ENCODE results near the gene PRKN.

PRKN gene

DNA sequence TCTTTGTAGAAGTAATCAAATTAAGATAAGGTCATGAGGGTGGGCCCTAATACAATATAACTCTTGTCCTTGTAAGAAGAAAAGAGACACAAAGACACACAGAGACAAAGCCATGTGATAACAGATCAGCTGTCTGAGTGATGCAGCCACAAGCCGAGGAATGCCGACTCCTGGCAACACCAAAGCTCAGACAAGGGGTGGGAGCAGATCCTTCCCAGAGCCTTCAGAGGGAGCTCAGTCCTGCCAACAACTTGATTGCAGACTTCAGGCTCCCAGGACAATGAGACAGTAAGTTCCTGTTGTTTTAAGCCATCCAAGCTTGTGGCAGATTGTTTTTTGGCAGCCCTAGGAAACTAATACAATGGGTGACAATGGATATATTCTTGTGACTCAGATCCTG lies 1128.7 kb downstream of the PRKN start:
- no peak for DNase-seq
- Histone ChIP-seq H3K9me3 (peaks cover 0 to 7% (median 0%) of the 10 kb centered on the region in 3 donors), H3K27ac (no peak overlapping the region), H3K27me3 (no peaks in the 10 kb centered on the region), H3K36me3 (no peaks in the 10 kb centered on the region), H3K4me3 (no peak overlapping the region), H3K4me1 (no peaks in the 10 kb centered on the region)
- TF ChIP-seq, protein P1, sequence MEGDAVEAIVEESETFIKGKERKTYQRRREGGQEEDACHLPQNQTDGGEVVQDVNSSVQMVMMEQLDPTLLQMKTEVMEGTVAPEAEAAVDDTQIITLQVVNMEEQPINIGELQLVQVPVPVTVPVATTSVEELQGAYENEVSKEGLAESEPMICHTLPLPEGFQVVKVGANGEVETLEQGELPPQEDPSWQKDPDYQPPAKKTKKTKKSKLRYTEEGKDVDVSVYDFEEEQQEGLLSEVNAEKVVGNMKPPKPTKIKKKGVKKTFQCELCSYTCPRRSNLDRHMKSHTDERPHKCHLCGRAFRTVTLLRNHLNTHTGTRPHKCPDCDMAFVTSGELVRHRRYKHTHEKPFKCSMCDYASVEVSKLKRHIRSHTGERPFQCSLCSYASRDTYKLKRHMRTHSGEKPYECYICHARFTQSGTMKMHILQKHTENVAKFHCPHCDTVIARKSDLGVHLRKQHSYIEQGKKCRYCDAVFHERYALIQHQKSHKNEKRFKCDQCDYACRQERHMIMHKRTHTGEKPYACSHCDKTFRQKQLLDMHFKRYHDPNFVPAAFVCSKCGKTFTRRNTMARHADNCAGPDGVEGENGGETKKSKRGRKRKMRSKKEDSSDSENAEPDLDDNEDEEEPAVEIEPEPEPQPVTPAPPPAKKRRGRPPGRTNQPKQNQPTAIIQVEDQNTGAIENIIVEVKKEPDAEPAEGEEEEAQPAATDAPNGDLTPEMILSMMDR (IDR thresholded peaks at IDR 0.05), result no peak
- intact Hi-C loops (cut with DNase I; ENCODE audit: low total_unique reads), result no loop called here

DNA sequence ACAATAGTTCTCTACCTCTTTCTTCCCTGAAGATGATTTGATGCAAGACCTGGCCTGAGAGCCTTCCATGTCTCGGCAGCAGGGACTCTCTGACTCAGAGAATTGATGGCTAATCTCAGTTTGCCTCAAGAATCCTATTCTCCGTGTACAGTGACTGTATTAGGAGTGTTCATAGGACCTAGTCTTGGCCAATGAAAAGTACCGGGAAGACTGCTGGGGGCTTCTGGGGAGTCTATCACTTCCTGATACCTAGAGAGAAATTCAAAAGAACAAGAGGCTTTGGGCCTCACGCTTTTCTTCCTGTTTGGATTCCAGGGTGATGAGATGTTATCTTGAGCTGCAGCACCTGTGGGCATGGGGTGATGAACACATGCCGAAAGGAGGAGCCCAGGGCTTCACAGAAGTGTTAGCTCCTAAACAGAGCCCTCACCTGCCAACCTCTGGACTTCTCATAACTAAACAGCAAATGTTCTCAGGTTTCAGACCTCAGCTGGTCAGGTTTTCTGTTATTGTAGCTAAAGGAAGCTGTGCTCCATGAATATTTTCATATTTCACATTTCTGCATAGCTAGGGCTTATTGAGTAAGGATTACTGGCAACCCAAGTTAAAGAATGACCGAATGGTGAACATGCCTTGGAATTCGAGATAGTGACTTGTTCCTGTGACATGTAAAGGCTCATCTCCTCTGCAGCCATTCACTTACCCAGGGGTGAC lies 1130.6 kb downstream of the PRKN start:
- Histone ChIP-seq H3K36me3 (no peaks in the 10 kb centered on the region), H3K4me1 (no peaks in the 10 kb centered on the region), H3K9me3 (peaks cover 0 to 7% (median 0%) of the 10 kb centered on the region in 3 donors), H3K4me3 (no peak overlapping the region), H3K27ac (no peak overlapping the region), H3K27me3 (no peaks in the 10 kb centered on the region)
- TF ChIP-seq, protein P1 (IDR thresholded peaks at IDR 0.05), result no peak
- intact Hi-C loops (cut with DNase I; ENCODE audit: low total_unique reads), result no loop called here
- DNase-seq, result no peak

DNA sequence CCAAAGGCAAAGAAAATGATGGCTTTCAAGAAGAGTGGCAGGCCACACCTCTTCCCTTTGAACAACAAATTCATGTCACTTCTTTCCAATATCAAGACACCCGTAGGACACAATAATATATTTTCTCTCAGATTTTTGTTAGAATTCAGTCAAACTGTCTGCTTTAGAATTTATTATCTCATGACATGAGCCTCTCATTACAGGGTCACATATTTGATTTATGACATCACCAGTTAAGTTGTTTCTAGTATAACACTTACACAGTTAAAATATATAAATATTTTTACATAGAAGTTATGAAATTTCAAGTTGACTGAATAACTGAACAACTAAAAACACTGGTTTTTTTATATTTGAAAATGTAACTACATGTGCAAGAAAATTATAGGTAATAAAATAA lies 1133.2 kb downstream of the PRKN start:
- no peaks in the 10 kb centered on the region for H3K27me3 ChIP-seq
- DNase-seq, result no peak
- no peak overlapping the region for H3K4me3 ChIP-seq
- H3K36me3 ChIP-seq, result no peaks in the 10 kb centered on the region
- intact Hi-C loops (cut with DNase I; ENCODE audit: low total_unique reads), result no loop called here
- no peak overlapping the region for H3K27ac ChIP-seq
- H3K9me3 ChIP-seq, result peaks cover 0 to 7% (median 0%) of the 10 kb centered on the region in 3 donors
- no peaks in the 10 kb centered on the region for H3K4me1 ChIP-seq
- TF ChIP-seq, protein P1 (IDR thresholded peaks at IDR 0.05), result no peak

DNA sequence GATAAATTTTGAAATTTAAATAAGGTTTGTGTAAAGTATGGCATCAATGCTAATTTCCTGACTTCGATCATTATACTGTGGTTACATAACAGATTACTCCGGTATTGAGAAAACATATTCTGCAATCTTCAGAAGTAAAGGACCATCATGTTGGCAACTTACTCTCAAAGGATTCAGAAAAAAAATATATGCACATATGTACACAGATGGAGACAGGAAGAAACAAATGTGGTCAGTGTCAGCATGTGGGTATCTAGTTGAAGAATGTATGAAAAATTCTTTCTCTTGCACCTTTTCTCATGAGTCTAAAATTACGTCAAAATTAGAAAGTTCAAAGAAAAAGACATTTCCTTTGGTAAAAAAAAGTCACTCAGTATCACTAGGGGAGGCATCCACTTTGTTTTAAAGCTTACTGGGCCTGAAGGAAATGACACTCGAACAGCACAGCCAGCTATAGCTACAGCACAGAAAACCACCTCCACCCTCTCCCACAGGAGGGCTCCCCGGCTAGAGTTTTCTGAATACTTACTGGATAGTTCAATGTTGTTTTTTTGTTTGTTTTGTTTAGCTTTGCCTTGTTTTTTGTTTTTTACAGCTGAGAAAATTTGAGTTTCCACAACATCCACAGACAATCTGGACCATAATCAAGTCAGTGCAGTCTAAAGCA lies 1136.5 kb downstream of the PRKN start:
- Histone ChIP-seq H3K27me3 (no peaks in the 10 kb centered on the region), H3K9me3 (peaks cover 0 to 7% (median 0%) of the 10 kb centered on the region in 3 donors), H3K36me3 (no peaks in the 10 kb centered on the region), H3K4me3 (no peak overlapping the region), H3K27ac (no peak overlapping the region), H3K4me1 (no peaks in the 10 kb centered on the region)
- no peak for DNase-seq
- intact Hi-C loops (cut with DNase I; ENCODE audit: low total_unique reads), result no loop called here
- TF ChIP-seq, protein P1 (IDR thresholded peaks at IDR 0.05), result no peak

DNA sequence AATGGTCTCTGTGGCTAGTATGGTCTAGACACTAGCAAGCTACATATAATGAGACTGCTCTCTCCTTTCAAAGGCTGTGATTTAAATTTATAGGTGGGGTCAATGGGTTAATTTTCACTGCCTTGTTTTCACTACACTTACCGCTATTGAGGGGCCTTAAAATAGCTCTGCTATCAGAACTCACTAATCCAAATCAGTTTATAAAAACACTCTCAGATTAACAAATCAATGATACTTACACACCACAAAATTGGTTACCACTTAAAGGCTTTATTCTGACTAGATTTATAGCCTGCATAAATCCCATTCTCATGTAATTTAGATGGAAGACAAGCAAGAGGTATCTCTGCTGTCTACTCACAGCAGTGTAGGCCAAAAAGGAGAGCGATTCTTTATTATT lies 1140.7 kb downstream of the PRKN start:
- H3K4me3 ChIP-seq, result no peak overlapping the region
- intact Hi-C loops (cut with DNase I; ENCODE audit: low total_unique reads), result no loop called here
- no peaks in the 10 kb centered on the region for H3K4me1 ChIP-seq
- no peaks in the 10 kb centered on the region for H3K36me3 ChIP-seq
- TF ChIP-seq, protein P1 (IDR thresholded peaks at IDR 0.05), result no peak
- H3K27ac ChIP-seq, result no peak overlapping the region
- no peak for DNase-seq
- no peaks in the 10 kb centered on the region for H3K27me3 ChIP-seq
- H3K9me3 ChIP-seq, result no peaks in the 10 kb centered on the region

All from tibial artery (tissue), 4 donors.